ENCODE data around the gene UTP4. TPM values are rescaled to one million over a fixed set of nuclear protein-coding genes. Genes with fewer than 3 reads are reported as not detected.

The UTP4 gene
- total RNA-seq, 4 donors from 2014 or later: 25.1 to 41.7 (median 34.8) TPM

DNA sequence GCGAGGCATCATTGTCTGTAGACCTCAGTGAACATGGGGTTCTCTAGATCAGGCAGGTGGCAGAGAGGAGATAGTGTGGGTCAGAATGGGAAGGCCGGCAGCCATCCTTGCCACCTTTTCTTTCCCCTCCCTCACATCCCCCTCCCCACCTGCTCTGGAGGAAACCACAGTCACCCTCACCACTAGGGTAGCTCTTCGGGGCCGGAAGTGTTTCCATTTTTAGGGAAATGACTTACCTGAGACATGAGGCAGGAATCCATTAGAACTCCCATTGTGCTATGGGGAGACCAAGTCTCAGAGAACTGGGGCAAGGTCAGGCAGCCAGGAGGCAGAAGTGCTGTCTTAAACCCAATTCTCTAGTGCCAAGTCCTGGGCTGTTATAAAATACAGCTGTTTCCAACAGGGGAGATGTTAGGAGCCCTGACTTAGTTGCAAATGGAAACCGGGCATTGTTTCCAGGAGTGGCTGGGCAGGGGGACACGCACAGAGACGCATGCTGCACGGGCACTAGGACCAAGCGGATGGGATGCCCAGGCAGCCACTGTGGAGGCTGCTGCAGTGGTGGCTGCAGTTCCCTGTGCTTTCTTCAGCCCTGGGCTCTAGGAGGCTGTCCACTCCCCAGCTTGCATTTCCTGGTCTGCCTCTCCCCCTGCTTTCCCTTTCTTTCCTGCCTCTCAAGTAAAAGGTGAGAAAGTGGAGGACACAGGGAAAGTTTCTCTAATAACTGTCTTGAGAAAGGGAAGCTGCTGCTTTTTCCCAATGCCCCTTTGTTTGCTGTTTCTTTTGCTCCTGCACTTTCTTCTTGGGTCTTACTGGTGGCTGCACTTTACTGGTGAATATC, 24.2 kb upstream of the UTP4 start:
- H3K27ac ChIP-seq: no peak overlapping the region
- H3K36me3 ChIP-seq: peaks cover 19% of the 10 kb centered on the region
- H3K4me1 ChIP-seq: peaks cover 51% of the 10 kb centered on the region
- 56% methylated on average over 9 of the region's 9 CpGs for WGBS
- H3K9me3 ChIP-seq: no peaks in the 10 kb centered on the region
- DNase-seq (ENCODE audit: low spot score in 2 of 2): peak in 1 of 2 donors; percentile 48
- TF ChIP-seq EP300 (IDR thresholded peaks at IDR 0.05): no peak
- no peak for TF ChIP-seq POLR2AphosphoS5 (IDR thresholded peaks at IDR 0.05)
- TF ChIP-seq POLR2A (IDR thresholded peaks at IDR 0.05): no peak
- TF ChIP-seq CTCF (IDR thresholded peaks at IDR 0.05): no peak
- H3K27me3 ChIP-seq: peaks cover 7% of the 10 kb centered on the region
- peak overlapping the region; percentile 78 for H3K4me3 ChIP-seq

DNA sequence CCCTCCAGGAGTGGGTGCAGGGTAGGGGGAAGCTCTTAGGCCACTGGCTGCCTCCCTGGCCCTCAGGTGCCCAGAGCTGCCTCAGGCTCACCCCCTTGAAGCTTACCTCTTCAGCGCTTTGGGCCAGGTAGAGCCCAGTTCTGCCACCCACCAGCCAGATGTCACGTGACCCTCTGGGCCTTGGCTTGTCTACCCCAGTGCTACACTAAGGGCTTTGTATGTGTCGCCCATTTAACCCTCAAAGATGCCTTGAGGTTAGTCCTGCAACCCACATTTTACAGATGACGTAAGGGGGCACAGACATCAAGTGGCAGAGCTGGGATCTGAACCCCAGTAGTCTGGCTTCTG, 23.6 kb upstream of the UTP4 start:
- DNase-seq (ENCODE audit: low spot score in 2 of 2): peak in 1 of 2 donors; percentile 46
- no peak overlapping the region for H3K4me3 ChIP-seq
- 100% methylated on average over 3 of the region's 4 CpGs for WGBS
- H3K27me3 ChIP-seq: peaks cover 7% of the 10 kb centered on the region
- TF ChIP-seq EP300 (IDR thresholded peaks at IDR 0.05): no peak
- no peak overlapping the region for H3K27ac ChIP-seq
- peaks cover 51% of the 10 kb centered on the region for H3K4me1 ChIP-seq
- H3K36me3 ChIP-seq: peaks cover 25% of the 10 kb centered on the region
- H3K9me3 ChIP-seq: no peaks in the 10 kb centered on the region

DNA sequence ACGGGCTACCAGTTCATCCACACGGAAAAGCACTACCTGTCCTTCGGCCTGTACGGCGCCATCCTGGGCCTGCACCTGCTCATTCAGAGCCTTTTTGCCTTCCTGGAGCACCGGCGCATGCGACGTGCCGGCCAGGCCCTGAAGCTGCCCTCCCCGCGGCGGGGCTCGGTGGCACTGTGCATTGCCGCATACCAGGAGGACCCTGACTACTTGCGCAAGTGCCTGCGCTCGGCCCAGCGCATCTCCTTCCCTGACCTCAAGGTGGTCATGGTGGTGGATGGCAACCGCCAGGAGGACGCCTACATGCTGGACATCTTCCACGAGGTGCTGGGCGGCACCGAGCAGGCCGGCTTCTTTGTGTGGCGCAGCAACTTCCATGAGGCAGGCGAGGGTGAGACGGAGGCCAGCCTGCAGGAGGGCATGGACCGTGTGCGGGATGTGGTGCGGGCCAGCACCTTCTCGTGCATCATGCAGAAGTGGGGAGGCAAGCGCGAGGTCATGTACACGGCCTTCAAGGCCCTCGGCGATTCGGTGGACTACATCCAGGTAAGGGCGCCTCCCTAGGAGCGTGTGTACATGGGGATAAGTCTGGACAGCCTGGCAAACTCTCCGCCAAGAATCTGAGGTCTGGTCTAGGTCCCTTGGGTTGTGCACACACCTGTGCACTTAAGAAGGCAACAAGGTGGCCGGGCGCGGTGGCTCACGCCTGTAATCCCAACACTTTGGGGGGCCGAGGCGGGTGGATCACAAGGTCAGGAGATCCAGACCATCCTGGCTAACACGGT, 22.8 kb upstream of the UTP4 start:
- Histone ChIP-seq H3K4me3 (no peak overlapping the region), H3K4me1 (peaks cover 51% of the 10 kb centered on the region), H3K27me3 (peaks cover 7% of the 10 kb centered on the region), H3K9me3 (no peaks in the 10 kb centered on the region), H3K27ac (no peak overlapping the region), H3K36me3 (peaks cover 33% of the 10 kb centered on the region)
- peak in 1 of 2 donors; percentile 47 for DNase-seq (ENCODE audit: low spot score in 2 of 2)
- WGBS: 96% methylated on average over 31 of the region's 48 CpGs
- TF ChIP-seq POLR2A (IDR thresholded peaks at IDR 0.05) (no peak), POLR2AphosphoS5 (IDR thresholded peaks at IDR 0.05) (no peak), CTCF (IDR thresholded peaks at IDR 0.05) (no peak), EP300 (IDR thresholded peaks at IDR 0.05) (no peak)

- no peak for DNase-seq (ENCODE audit: low spot score in 2 of 2)
- 96% methylated on average over 7 of the region's 7 CpGs for WGBS
- Histone ChIP-seq H3K27ac (no peak overlapping the region), H3K4me1 (peaks cover 46% of the 10 kb centered on the region), H3K27me3 (peaks cover 7% of the 10 kb centered on the region), H3K9me3 (no peaks in the 10 kb centered on the region), H3K4me3 (no peak overlapping the region), H3K36me3 (peaks cover 39% of the 10 kb centered on the region)
- TF ChIP-seq POLR2A (IDR thresholded peaks at IDR 0.05) (no peak), CTCF (IDR thresholded peaks at IDR 0.05) (no peak), POLR2AphosphoS5 (IDR thresholded peaks at IDR 0.05) (no peak), EP300 (IDR thresholded peaks at IDR 0.05) (no peak)
Observed at GRCh38 chr16:69110406-69110805, 22.0 kb upstream of the UTP4 start.

DNA sequence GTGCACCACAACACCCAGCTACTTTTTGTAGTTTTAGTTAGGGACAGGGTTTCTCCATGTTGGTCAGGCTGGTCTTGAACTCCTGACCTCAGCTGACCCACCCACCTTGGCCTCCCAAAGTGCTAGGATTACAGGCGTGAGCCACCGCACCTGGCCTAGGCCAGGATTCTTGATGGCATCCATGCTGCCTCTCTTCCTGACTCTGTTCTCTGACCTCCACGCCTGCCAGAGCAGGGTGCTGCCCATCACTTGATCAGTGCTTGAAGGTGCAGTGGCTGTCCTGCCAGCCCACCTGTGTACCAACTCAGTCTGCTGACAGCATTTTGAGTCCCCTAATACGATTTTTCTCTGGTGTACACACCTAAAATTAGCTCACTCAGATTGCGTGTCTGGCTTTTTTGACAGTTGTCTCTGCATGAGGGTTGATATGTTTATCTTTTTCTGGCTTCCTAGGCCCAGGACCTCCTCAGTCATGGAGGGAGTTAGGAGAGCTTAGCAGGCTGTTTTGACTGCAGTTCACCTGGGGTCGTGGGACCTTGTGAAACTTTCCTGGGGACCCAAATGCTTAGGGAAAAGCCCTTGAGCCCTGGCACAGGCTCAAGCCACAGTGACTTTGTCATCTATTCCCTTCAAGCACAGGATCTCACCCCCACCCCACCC, 21.1 kb upstream of the UTP4 start:
- DNase-seq (ENCODE audit: low spot score in 2 of 2): no peak

More for the DNA sequence above, 21.1 kb upstream of the UTP4 start:
- no peak for TF ChIP-seq EP300 (IDR thresholded peaks at IDR 0.05)
- TF ChIP-seq CTCF (IDR thresholded peaks at IDR 0.05): no peak
- Histone ChIP-seq H3K36me3 (peaks cover 47% of the 10 kb centered on the region), H3K4me1 (peaks cover 42% of the 10 kb centered on the region), H3K27me3 (peaks cover 7% of the 10 kb centered on the region), H3K9me3 (no peaks in the 10 kb centered on the region), H3K27ac (no peak overlapping the region), H3K4me3 (no peak overlapping the region)
- WGBS: 92% methylated on average over 5 of the region's 6 CpGs

Data from suprapubic skin (tissue), 4 donors.